ENCODE data around the gene FGD4.

- TF ChIP-seq CTCF (IDR thresholded peaks at IDR 0.05) (no peak), POLR2A (IDR thresholded peaks at IDR 0.05) (no peak)
These were observed 145.5 kb downstream of the FGD4 start for GRCh38 chr12:32544893-32545292.

Data from testis (tissue), 2 donors.